Measurements from ENCODE around the gene TRANK1.

TRANK1 gene

DNA sequence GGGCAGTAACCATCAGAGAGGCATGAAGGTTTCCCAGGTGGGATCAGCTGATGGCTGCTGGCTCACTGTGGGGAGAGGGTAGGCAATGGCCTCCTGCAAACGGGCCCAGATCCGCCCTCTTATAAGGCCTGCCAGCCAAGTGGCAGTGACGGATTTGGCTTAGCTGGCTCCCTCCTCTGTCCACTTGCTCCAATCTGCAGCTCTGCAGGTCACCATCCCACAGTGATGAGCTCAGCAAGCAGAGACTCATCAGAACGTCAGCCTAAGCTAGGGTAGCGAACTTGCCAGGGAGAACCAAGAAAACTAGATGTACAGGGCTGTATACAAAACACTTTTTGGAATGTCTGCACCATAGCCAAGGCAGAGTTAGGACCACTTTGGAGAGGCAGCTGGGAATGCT lies 117.7 kb downstream of the TRANK1 start:
- no peak overlapping the region for H3K4me3 ChIP-seq (ENCODE audit: low read depth, low read length)
- DNase-seq (ENCODE audit: low read depth) = no peak
- TF ChIP-seq, protein P1, sequence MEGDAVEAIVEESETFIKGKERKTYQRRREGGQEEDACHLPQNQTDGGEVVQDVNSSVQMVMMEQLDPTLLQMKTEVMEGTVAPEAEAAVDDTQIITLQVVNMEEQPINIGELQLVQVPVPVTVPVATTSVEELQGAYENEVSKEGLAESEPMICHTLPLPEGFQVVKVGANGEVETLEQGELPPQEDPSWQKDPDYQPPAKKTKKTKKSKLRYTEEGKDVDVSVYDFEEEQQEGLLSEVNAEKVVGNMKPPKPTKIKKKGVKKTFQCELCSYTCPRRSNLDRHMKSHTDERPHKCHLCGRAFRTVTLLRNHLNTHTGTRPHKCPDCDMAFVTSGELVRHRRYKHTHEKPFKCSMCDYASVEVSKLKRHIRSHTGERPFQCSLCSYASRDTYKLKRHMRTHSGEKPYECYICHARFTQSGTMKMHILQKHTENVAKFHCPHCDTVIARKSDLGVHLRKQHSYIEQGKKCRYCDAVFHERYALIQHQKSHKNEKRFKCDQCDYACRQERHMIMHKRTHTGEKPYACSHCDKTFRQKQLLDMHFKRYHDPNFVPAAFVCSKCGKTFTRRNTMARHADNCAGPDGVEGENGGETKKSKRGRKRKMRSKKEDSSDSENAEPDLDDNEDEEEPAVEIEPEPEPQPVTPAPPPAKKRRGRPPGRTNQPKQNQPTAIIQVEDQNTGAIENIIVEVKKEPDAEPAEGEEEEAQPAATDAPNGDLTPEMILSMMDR (IDR thresholded peaks at IDR 0.05; ENCODE audit: insufficient read depth, low read depth, low read length, missing control alignments) = no peak

DNA sequence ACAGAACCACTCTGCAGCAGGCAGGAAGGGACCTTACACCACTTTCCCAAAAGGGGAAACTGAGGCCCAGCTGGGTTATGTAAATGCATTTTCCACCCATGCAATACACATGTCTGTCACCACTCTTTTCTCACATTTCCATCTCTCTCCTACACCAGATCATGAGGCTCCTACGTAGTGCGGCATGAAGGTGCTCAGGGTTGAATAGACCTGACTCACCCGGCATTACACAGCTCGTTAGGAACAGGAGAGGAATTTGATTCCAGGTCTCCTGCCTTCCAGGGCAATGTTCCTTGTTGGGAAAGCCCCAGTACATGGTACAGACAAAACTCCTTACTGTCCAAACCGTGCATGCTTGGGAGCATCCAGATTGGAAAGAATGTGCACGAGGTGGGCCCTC lies 118.6 kb downstream of the TRANK1 start:
- TF ChIP-seq, protein P1 (IDR thresholded peaks at IDR 0.05; ENCODE audit: insufficient read depth, low read depth, low read length, missing control alignments) = no peak
- H3K4me3 ChIP-seq (ENCODE audit: low read depth, low read length) = no peak overlapping the region
- no peak for DNase-seq (ENCODE audit: low read depth)

DNA sequence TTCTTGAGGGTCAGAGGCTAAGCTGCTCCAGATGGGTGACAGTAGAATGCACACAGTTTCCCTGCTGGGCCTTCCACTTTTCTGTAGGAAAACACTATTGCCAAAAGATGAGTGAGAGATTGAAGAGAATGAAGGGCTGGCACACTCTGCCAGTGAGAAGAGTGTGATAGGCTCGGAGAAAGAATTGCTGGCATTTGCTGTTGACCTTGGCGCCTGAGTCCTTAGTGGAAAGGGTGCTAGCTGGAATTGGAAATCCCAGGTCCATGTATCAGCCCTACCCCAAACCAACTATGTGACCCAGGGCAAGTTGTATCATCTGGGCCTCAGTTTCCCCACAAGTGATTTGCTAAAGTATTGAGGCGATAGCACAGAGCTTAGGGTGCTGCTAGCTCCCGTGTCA lies 120.4 kb downstream of the TRANK1 start:
- no peak for DNase-seq (ENCODE audit: low read depth)
- no peak overlapping the region for H3K4me3 ChIP-seq (ENCODE audit: low read depth, low read length)
- TF ChIP-seq, protein P1 (IDR thresholded peaks at IDR 0.05; ENCODE audit: insufficient read depth, low read depth, low read length, missing control alignments) = no peak

DNA sequence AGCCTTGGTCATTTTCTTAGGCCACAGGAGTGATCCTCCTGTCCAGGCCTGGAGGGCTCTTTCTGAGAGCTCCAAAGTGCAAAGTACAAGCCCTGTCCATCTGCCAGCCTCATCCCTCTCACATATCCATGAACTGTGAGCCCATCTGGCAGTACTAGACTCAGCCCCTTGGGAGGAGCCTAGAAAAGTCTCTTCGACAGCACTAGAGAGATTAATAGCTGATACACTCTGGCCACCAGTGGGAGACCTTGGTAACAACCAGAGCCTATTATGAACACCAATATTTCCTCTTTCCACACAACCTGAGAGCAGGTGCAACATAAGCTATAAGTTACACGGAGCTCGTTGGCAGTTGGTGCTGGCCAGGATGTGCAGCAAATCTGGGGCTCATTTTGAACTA lies 121.0 kb downstream of the TRANK1 start:
- no peak overlapping the region for H3K4me3 ChIP-seq (ENCODE audit: low read depth, low read length)
- DNase-seq (ENCODE audit: low read depth) = no peak
- TF ChIP-seq, protein P1 (IDR thresholded peaks at IDR 0.05; ENCODE audit: insufficient read depth, low read depth, low read length, missing control alignments) = no peak

DNA sequence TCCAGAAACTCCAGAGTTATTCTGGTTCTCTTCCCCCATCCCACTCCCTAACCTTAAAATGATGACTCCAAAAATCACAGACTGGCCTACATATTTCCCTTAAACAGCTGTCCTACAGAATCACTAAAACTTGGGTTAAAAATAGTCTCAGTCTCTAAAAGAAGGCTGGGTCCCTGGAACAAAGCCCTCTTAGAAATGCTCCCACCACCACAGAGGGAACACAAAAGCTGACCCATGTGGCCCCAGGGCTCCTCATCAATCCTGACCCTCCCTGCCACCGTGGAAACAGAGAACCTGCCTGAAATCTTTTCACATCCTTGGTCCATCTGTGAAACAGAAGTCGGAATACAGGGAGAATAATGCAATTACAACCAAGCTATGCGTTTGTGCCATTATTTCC lies 124.8 kb downstream of the TRANK1 start:
- TF ChIP-seq, protein P1 (IDR thresholded peaks at IDR 0.05; ENCODE audit: insufficient read depth, low read depth, low read length, missing control alignments) = no peak
- no peak overlapping the region for H3K4me3 ChIP-seq (ENCODE audit: low read depth, low read length)
- DNase-seq (ENCODE audit: low read depth) = no peak

DNA sequence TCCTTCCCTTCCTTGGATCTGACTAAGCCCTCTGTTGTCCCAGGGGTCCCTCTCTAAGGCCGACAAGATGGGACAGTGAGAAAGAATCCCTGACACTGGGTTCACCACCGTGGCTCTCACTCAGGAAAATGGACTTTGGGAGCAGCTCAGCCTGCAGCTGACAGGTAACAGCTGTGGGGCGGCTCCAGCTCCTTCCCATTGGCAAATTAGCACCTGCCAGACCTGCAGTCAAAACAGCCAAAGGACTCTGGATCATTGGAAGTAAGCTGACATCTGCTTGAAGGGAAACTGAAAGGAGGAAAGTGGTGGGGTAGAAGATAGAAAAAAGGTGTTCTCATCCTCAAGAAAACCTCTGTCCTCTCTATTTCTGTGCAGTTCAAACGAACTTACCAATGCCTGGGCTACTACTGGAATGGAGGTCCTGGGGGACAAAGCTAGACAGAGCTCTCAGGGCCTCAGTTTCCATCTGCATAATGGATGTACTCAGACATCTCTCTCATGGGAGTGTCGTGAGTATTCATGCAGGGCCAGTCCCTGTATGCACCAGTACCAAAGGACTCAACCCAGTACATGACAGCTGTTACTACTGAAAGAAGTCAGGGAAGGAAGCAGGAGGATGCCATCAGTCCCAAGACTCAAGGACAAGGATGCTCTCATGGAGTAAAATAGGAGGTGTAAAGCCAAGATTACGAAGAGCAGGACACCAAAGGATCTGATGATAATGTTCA lies 126.9 kb downstream of the TRANK1 start:
- no peak for DNase-seq (ENCODE audit: low read depth)
- TF ChIP-seq, protein P1 (IDR thresholded peaks at IDR 0.05; ENCODE audit: insufficient read depth, low read depth, low read length, missing control alignments) = no peak

DNA sequence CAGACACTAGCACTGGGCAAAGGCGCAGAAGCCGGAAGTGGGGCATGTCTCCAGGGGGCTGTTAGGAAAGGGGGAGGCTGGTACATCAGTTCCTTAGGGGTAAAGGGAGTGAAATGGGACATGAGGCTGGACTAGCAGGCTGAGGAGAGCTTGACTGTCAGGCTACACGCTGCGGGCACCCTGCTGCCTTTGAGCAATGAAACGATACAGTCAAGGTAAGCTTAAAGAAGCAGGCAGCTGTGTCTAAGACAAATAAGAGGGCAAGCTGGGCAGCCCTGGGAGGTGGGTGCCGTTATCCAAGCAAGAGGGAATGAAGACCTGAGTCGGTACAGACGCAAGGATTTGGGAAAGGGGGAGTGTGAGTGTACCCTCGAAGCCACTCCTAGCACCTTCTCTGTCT lies 129.5 kb downstream of the TRANK1 start:
- TF ChIP-seq, protein P1 (IDR thresholded peaks at IDR 0.05; ENCODE audit: insufficient read depth, low read depth, low read length, missing control alignments) = no peak
- no peak overlapping the region for H3K4me3 ChIP-seq (ENCODE audit: low read depth, low read length)
- DNase-seq (ENCODE audit: low read depth) = no peak

More for the DNA sequence above, 126.9 kb downstream of the TRANK1 start:
- no peak overlapping the region for H3K4me3 ChIP-seq (ENCODE audit: low read depth, low read length)
